Aorta (tissue), 5 donors: ENCODE data around the gene PPBP. TPM values are rescaled to one million over a fixed set of nuclear protein-coding genes. Genes with fewer than 3 reads are reported as not detected.
"Not testable (repeated sequence)": the region's sequence is repeated elsewhere in the genome, so short reads cannot be mapped to it uniquely, and the experiment has no call there.

Source experiments
- ATAC-seq: fragments of 200-7000 bp; cut with Tn5 transposase; one replicate; pipeline ENCODE4 v1.9.1; 2022; ENCODE audit warnings: moderate library complexity; ENCODE audit not compliant: low FRiP score
- DNase-seq, 2 donors: peaks; one replicate each; pipeline ENCODE4 v3.0.0-alpha.2; 2020
- H3K27ac ChIP-seq, 2 donors: one replicate each; pipeline ENCODE4 v1.5.1; 2013; ENCODE audit warnings: low read length in 2 of 2, mild to moderate bottlenecking in 2 of 2, moderate library complexity in 2 of 2, control low read depth in 1 of 2, inconsistent platforms in 1 of 2, low read depth in 1 of 2
- H3K27me3 ChIP-seq, 2 donors: one replicate each; pipeline ENCODE4 v1.6.1; 2013; ENCODE audit warnings: control low read depth in 1 of 2, low read length in 1 of 2, mild to moderate bottlenecking in 1 of 2, moderate library complexity in 1 of 2; ENCODE audit not compliant: insufficient read depth in 2 of 2, control insufficient read depth in 1 of 2
- H3K36me3 ChIP-seq, 2 donors: one replicate each; pipeline ENCODE4 v1.6.1; 2013; ENCODE audit warnings: control low read depth in 1 of 2, low read length in 1 of 2, mild to moderate bottlenecking in 1 of 2; ENCODE audit not compliant: insufficient read depth in 2 of 2, control insufficient read depth in 1 of 2
- H3K4me1 ChIP-seq, 2 donors: one replicate each; pipeline ENCODE4 v1.6.1; 2013; ENCODE audit warnings: low read length in 2 of 2, control low read depth in 1 of 2, mild to moderate bottlenecking in 1 of 2, moderate library complexity in 1 of 2; ENCODE audit not compliant: insufficient read depth in 2 of 2, control insufficient read depth in 1 of 2
- H3K4me3 ChIP-seq, 2 donors: one replicate each; pipeline ENCODE4 v1.5.1; 2013; ENCODE audit warnings: low read length in 2 of 2, control low read depth in 1 of 2, mild to moderate bottlenecking in 1 of 2
- H3K9me3 ChIP-seq: one replicate; pipeline ENCODE4 v1.6.1; 2013; ENCODE audit warnings: mild to moderate bottlenecking, low read length; ENCODE audit not compliant: control insufficient read depth
- WGBS, 2 donors: extraction: QIAGEN DNeasy Blood & Tissue Kit; methylation state at CpG; one replicate each; pipeline ENCODE4 v1.1.7; 2013; 5-methylcytosine and 5-hydroxymethylcytosine counted together
- intact Hi-C, 2 donors: fragments of 100-400 bp; cut with DNase I; formaldehyde crosslinking; loops; one replicate each; pipeline versions ENCODE4 v1.14.2 to v1.15.0; 2022
- polyA plus RNA-seq, 2 donors: library from polyadenylated mRNA; stranded (reverse); fragments of 200-250 nt; gene quantifications; one replicate each; pipeline ENCODE4 v1.2.3, GENCODE V29; 2013
- total RNA-seq, 2 donors: library from RNA; stranded (reverse); fragmentation: NEBNext Ultra II Directional; extraction: Animal tissue kit (Norgen Biotek cat#: 25700); gene quantifications; one replicate each; pipeline ENCODE4 v1.2.1, GENCODE V29; 2021
- donor health status: healthy with polysubstance abuse.
- donor health status: Bipolar disorder and iron deficiency.
- donor health status: DM: no; HTN: no; CAD: no.
- donor health status: DM: no; HTN: no; CAD: no.
- donor health status: DM: yes; HTN: yes; CAD: no.

The PPBP gene
- total and polyA plus RNA-seq, 4 donors, result 0.57 to 8.4 TPM; not detected in 2

DNA sequence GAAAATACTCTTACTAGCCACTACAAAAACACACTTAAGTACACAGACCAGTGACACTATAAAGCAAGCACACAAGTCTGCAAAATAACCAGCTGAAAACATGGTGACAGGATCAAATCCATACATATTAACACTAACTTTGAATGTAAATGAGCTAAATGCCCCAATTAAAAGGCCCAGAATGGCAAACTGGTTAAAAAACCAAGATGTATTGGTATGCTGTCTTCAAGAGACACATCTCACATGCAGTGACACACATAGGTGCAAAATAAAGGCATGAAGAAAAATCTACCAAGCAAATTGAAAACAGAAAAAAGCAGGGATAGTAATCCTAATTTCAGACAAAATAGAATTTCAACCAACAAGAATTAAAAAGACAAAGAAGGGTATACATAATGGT, 17.0 kb downstream of the PPBP start:
- Histone ChIP-seq H3K9me3 (no peaks in the 10 kb centered on the region), H3K4me1 (no peaks in the 10 kb centered on the region), H3K27me3 (no peaks in the 10 kb centered on the region), H3K36me3 (no peaks in the 10 kb centered on the region), H3K27ac (no peak overlapping the region), H3K4me3 (no peak overlapping the region)
- ATAC-seq (no peak), DNase-seq (no peak)
- intact Hi-C loops, result no loop called here

DNA sequence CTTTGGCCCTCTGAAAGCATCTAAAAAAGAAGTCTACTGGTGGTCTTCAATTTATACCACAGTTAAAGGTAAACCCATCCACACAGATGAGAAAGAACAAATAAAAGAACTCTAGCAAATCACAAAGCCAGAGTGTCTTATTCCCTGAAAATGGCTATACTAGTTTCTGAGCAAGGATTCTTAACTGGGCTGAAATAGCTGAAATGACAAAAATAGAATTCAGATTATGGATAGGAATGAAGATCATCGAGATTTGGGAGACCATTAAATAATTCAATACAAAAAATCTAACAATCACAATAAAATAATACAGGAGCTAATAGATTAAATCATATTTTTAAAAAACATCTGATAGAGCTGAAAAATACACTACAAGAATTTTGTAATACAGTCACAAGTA, 18.0 kb downstream of the PPBP start:
- DNase-seq (no peak), ATAC-seq (no peak)
- Histone ChIP-seq H3K4me3 (no peak overlapping the region), H3K9me3 (no peaks in the 10 kb centered on the region), H3K4me1 (no peaks in the 10 kb centered on the region), H3K36me3 (no peaks in the 10 kb centered on the region), H3K27me3 (no peaks in the 10 kb centered on the region), H3K27ac (no peak overlapping the region)
- WGBS, 2 donors, result 77 to 87% methylated on average over 1 of the region's 1 CpG
- intact Hi-C loops, result no loop called here

DNA sequence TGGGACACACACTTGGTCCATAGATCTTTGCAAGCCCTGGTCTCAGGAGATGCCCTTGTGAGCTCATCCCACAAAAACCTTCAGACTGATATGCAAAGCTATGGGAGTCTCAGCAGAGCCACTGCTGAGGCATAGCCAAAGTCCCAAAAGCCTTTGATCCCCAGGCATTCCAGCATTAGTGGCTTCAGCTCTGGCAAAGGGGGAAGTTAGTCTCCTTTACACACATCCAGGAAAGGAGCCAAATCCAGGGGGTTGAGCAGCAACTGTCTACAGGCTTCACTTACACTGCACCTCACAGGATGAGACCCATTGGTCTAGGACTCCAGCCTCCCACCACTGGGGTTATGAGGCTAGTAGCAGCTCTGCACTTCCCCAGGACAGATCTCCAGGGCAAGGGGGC, 20.1 kb downstream of the PPBP start:
- Histone ChIP-seq H3K27ac (no peak overlapping the region), H3K4me3 (no peak overlapping the region), H3K27me3 (no peaks in the 10 kb centered on the region), H3K36me3 (no peaks in the 10 kb centered on the region), H3K9me3 (no peaks in the 10 kb centered on the region), H3K4me1 (no peaks in the 10 kb centered on the region)
- intact Hi-C loops, result no loop called here
- ATAC-seq (no peak), DNase-seq (no peak)

DNA sequence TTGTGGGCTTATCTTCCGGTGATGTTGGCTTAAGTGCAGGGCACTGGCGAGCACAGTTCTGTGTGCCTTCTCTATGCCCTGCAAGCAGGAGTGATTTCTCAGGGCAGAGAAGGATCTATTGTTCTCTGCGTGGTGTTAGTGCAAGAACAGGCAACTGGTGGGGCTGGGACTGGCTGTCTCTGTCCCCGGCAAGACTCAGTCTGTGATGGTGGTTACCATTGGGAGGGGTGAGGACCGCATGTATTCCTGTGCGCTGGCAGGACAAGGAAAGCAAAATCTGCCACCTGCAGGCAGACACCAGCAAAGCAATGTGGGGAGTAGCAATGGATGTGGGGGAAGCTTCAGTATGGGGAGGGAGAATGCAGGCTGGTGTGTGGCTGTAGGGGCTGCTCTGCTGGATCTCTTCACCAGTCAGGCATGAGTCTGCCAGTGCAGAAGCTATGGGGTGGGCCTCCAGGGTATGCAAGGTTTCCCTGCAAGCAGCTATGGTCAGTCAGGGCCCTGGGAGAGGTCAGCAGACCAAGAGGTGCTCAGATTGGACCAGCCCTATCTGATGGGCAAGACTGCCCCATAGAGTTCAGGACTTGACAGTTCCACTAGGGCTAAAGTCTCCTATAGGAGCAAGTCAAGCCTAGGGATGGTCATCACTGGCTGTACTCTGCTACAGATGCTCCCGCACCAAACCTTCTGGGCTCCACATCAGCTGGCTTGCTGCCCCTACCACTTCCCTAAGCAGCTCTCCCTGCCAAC, 23.0 kb downstream of the PPBP start:
- Histone ChIP-seq H3K27ac (no peak overlapping the region), H3K27me3 (no peaks in the 10 kb centered on the region), H3K36me3 (no peaks in the 10 kb centered on the region), H3K4me3 (no peak overlapping the region), H3K9me3 (peaks cover 5% of the 10 kb centered on the region), H3K4me1 (no peaks in the 10 kb centered on the region)
- 40 to 49% methylated on average over 7 of the region's 7 CpGs for WGBS, 2 donors
- no peak for DNase-seq
- intact Hi-C loops, result no loop called here
- ATAC-seq, result no peak

DNA sequence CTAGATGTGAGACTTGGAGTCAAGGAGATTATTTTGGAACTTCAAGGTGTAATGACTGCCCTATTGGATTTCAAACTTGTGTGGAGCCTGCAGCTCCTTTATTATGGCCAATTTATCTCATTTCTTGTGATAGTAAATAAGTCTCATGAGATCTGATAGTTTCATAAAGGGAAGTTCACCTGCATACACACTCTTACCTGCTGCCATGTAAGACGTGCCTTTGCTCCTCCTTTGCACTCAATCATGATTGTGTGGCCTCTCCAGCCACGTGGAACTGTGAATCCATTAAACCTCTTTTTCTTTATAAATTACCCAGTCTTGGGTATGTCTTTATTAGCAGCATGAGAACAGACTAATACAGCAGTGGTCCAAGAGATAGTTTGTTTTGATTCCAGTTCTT, 25.3 kb downstream of the PPBP start:
- Histone ChIP-seq H3K9me3 (peaks cover 5% of the 10 kb centered on the region), H3K4me3 (no peak overlapping the region), H3K36me3 (no peaks in the 10 kb centered on the region), H3K4me1 (no peaks in the 10 kb centered on the region), H3K27me3 (no peaks in the 10 kb centered on the region), H3K27ac (no peak overlapping the region)
- no peak for DNase-seq
- ATAC-seq, result no peak
- intact Hi-C loops, result no loop called here
- WGBS, 2 donors, result 69 to 70% methylated on average over 2 of the region's 2 CpGs

DNA sequence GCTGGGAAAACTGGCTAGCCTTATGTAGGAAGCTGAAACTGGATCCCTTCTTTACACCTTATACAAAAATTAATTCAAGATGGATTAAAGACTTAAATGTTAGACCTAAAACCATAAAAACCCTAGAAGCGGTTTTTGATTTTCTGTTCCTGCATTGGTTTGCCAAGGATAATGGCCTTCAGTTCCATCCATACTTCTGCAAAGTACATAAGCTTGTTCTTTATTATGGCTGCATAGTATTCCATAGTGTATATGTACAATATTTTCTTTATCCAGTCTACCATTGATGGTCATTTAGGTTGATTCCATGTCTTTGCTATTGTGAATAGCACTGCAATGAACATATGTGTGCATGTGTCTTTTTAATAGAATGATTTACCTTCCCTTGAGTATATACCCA, 28.9 kb downstream of the PPBP start:
- H3K4me3 ChIP-seq, H3K9me3 ChIP-seq, H3K27ac ChIP-seq, ATAC-seq, H3K36me3 ChIP-seq, H3K27me3 ChIP-seq, H3K4me1 ChIP-seq, intact Hi-C loops, DNase-seq: not testable (repeated sequence)
- 93 to 94% methylated on average over 1 of the region's 1 CpG for WGBS, 2 donors

DNA sequence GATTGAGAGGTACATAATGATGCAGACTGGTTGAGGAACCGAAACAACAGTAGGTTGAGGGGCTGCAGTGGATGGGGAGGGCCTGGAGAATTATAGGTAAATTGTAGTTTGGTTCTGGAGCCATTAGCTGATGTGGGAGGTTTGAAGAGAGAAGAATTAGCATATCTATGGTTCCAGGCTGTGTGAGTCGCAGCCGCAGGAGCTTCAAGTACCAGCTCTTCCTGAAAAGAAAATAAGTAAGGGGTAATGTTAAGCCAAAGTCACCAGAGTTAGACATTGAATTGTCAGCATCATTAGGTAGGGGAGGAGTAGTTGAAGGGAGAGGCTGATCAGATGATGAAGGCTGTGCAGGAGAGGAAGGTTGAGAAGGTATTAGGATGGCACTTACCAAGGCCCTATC, 35.6 kb downstream of the PPBP start:
- DNase-seq (no peak), ATAC-seq (no peak)
- Histone ChIP-seq H3K27ac (no peak overlapping the region), H3K27me3 (peaks cover 2 to 3% of the 10 kb centered on the region in 2 donors), H3K4me1 (no peaks in the 10 kb centered on the region), H3K9me3 (no peaks in the 10 kb centered on the region), H3K36me3 (no peaks in the 10 kb centered on the region), H3K4me3 (no peak overlapping the region)
- 88 to 93% methylated on average over 3 of the region's 3 CpGs for WGBS, 2 donors
- intact Hi-C loops, result no loop called here

GRCh38 chr4:73950376-73950920, 37.5 kb downstream of the PPBP start:
- H3K27me3 ChIP-seq, H3K36me3 ChIP-seq, ATAC-seq, intact Hi-C loops, H3K27ac ChIP-seq, H3K9me3 ChIP-seq, H3K4me3 ChIP-seq, H3K4me1 ChIP-seq, DNase-seq: not testable (repeated sequence)
- WGBS, 2 donors, result 77% methylated on average over 8 of the region's 8 CpGs

GRCh38 chr4:73948990-73949706, 38.8 kb downstream of the PPBP start:
- Histone ChIP-seq H3K36me3 (no peaks in the 10 kb centered on the region), H3K4me1 (no peaks in the 10 kb centered on the region), H3K27ac (no peak overlapping the region), H3K9me3 (no peaks in the 10 kb centered on the region), H3K4me3 (no peak overlapping the region), H3K27me3 (peaks cover 2 to 3% of the 10 kb centered on the region in 2 donors)
- DNase-seq (no peak), ATAC-seq (no peak)
- whole genome bisulfite sequencing, 2 donors, result 51 to 53% methylated on average over 7 of the region's 7 CpGs
- intact Hi-C loops, result no loop called here
